ENCODE measurements around the gene SIPA1. TPM values are rescaled to one million over a fixed set of nuclear protein-coding genes. Genes with fewer than 3 reads are reported as not detected.
"Not testable (repeated sequence)": the region's sequence is repeated elsewhere in the genome, so short reads cannot be mapped to it uniquely, and the experiment has no call there.

SIPA1 gene
- total RNA-seq, 1 donor: 21.7 TPM

DNA sequence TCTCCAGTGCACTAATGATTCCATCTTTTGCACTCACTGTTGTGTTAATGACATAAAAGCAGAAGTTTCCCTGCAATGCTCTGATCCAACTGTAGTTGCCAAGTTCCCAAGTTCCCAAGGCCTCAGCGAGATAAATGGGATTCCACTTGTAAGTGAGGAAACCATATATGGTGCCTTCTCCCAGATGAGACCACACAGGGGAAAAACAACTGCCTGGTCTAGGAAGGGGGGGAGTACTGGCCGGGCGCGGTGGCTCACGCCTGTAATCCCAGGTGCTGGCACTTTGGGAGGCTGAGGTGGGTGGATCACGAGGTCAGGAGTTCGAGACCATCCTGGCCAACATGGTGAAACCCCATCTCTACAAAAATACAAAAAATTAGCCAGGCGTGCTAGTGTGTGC, 48.1 kb downstream of the SIPA1 start:
- no peak for TF ChIP-seq CTCF (IDR thresholded peaks at IDR 0.05; ENCODE audit: insufficient read depth, low read length)
- no peak for DNase-seq (ENCODE audit: low read depth)
- H3K4me3 ChIP-seq (ENCODE audit: low read depth, low read length): no peak overlapping the region

- H3K4me3 ChIP-seq (ENCODE audit: low read depth, low read length); DNase-seq (ENCODE audit: low read depth): not testable (repeated sequence)
Measured at GRCh38 chr11:65691847-65692246, 53.9 kb downstream of the SIPA1 start.

GRCh38 chr11:65692367-65692766, 54.5 kb downstream of the SIPA1 start:
- DNase-seq (ENCODE audit: low read depth): no peak
- H3K4me3 ChIP-seq (ENCODE audit: low read depth, low read length): no peak overlapping the region
- no peak for TF ChIP-seq CTCF (IDR thresholded peaks at IDR 0.05; ENCODE audit: insufficient read depth, low read length)

DNA sequence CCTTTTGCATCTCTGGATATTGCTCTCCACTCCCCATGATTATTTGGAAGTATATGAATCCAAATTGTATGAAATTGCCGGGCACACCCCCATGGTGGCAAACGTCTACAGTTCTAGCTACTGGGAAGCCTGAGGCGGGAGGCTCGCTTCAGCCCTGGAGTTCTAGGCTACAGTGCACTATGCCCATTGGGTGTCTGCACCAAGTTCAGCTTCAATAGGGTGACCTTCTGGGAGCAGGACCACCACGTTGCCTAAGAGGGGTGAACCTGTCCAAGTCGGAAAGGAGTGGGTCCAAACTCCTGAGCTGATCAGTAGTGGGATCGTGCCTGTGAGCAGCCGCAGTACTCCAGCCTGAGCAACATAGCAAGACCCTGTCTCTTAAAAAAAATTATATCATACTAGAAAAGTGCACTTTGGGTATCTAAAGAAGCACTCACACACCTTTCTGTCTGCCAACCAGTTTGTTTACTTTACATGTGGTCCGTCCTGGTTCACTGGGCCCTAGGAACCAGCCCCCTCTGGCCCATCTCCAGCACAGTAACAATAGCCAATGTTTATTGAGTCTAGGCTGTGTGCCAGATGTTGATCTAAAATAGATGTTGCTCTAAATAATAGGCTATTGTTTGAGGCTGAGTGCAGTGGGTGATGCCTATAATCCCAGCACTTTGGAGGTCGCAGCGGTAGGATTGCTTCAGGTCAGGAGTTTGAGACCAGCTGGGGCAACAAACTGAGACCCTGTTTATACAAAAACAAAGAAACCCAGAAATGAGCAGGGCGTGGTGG, 57.7 kb downstream of the SIPA1 start:
- H3K4me3 ChIP-seq (ENCODE audit: low read depth, low read length): no peak overlapping the region
- DNase-seq (ENCODE audit: low read depth): peak; percentile 32
- no peak for TF ChIP-seq CTCF (IDR thresholded peaks at IDR 0.05; ENCODE audit: insufficient read depth, low read length)

DNA sequence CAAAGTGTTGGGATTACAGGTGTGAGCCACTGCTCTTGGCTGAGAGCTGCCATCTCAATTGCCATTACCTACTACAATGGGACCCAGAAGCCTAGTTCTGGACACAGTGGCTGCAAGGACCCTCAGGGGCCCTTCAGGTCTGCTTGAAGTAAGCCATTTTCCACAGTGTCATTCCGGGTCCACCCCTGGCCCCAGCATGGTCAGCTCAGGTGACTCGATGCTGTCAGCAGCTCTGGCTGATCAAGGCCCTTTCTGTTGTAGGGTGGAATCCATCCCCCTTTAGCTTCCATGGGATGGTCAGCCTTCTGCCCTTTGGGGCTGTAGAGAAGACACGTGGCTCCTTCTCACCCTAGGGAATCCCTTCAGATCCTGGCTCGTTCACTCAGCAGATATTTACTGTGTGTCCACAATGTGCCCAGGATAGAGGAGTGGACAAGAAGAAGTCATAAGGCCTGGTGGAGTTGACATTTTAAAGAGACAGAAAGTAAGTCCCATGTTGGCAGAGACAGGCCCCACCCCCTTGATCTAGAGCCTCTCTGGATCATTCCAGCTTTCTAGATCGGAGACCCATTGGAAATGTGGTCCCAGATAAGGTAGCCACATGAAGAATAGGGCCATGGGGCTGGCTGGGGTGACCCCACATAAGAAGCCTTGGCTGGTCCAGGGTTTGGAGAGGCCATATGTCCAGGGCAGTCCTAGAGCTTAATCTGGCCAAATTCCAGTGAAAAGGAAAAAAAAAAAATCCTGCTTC, 59.1 kb downstream of the SIPA1 start:
- no peak for TF ChIP-seq CTCF (IDR thresholded peaks at IDR 0.05; ENCODE audit: insufficient read depth, low read length)
- H3K4me3 ChIP-seq (ENCODE audit: low read depth, low read length): no peak overlapping the region
- DNase-seq (ENCODE audit: low read depth): no peak

DNA sequence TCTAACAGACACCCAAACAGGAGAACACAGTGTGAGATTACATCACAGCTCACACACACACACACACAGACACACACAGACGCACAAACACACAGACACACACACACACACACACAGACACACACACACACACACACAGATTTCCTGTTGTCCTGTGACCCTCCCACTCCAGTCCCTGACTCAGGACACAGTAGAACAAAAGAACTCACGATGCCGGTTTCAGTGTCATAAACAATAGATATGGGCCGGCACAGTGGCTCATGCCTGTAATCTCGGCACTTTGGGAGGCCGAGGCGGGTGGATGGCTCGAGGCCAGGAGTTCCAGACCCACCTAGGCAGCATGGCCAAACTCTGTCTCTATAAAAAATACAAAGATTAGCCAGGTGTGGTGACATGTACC, 60.3 kb downstream of the SIPA1 start:
- TF ChIP-seq CTCF (IDR thresholded peaks at IDR 0.05; ENCODE audit: insufficient read depth, low read length): no peak
- H3K4me3 ChIP-seq (ENCODE audit: low read depth, low read length): no peak overlapping the region
- DNase-seq (ENCODE audit: low read depth): no peak

GRCh38 chr11:65699306-65699705, 61.4 kb downstream of the SIPA1 start:
- no peak overlapping the region for H3K4me3 ChIP-seq (ENCODE audit: low read depth, low read length)
- no peak for TF ChIP-seq CTCF (IDR thresholded peaks at IDR 0.05; ENCODE audit: insufficient read depth, low read length)
- no peak for DNase-seq (ENCODE audit: low read depth)

Data from fibroblast of the aortic adventitia (primary cell).